HG02852 (cell line): ENCODE results near the gene OR6S1.

Experiments used
- ATAC-seq: cut with Tn5 transposase; IDR thresholded peaks from one replicate; pipeline ENCODE4 v1.9.1; 2021; ENCODE audit warnings: mild to moderate bottlenecking, moderate library complexity; ENCODE audit not compliant: unreplicated experiment

The OR6S1 gene, protein sequence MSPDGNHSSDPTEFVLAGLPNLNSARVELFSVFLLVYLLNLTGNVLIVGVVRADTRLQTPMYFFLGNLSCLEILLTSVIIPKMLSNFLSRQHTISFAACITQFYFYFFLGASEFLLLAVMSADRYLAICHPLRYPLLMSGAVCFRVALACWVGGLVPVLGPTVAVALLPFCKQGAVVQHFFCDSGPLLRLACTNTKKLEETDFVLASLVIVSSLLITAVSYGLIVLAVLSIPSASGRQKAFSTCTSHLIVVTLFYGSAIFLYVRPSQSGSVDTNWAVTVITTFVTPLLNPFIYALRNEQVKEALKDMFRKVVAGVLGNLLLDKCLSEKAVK

DNA sequence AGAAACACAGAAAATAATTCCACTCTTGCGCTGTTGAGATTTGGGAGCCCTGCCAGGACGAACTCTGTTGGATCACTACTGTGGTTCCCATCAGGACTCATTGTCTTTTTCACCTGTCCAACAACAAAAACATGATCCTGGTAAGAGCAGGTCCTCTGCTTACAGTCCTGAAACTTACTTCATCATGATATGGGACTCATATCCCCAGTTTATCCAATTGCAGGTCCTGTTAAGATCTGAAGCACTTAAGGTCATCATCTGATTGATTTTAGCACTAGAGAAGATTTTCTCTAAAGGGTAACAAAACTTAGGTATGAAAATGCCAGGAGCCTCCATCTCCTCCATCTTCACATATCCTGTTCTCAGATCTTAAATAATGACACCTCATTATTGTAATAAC is at the start of gene OR6S1:
Gene OR6S1, minus strand, starts transcription at position 101 of the 400 bp plus-strand sequence. Its CDS starts 0 bp downstream, at position 101.
- no peak for ATAC-seq

DNA sequence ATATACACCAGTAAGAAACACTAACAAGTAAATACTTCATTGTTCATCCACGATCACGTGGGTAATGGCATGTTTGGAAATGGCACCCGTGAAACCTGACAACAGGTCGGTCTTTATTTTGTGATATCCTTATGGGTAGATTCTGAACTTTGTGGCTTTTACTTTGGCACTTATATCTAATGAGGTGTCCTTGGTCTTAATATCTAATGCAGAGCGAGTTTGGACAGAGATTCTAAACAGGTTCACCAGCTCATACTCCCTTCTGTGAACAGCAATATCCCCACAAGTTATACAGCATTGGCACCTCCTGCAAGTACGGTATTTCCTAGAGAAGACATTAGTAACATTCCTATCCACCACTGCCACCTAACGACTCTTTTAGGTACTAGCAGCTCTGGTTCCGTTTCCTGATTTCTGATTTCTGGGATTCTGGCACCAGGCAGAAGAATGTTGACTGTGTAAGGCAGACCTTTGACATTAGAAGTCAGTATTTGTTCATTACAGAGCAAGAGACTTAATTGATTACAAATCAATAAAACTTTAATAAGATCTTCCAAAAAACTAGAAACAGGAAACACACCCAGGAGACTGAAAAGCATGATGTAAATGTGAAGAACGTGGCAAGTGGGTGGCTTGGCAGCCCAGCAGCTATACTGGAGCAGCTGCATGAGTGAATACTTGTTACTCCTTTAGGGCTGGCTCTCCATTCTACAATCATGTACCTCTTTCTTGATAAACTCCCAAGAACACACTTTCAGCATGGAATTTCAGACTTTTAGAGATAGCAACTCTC is 49.6 kb upstream of the OR6S1 start:
- no peak for ATAC-seq

DNA sequence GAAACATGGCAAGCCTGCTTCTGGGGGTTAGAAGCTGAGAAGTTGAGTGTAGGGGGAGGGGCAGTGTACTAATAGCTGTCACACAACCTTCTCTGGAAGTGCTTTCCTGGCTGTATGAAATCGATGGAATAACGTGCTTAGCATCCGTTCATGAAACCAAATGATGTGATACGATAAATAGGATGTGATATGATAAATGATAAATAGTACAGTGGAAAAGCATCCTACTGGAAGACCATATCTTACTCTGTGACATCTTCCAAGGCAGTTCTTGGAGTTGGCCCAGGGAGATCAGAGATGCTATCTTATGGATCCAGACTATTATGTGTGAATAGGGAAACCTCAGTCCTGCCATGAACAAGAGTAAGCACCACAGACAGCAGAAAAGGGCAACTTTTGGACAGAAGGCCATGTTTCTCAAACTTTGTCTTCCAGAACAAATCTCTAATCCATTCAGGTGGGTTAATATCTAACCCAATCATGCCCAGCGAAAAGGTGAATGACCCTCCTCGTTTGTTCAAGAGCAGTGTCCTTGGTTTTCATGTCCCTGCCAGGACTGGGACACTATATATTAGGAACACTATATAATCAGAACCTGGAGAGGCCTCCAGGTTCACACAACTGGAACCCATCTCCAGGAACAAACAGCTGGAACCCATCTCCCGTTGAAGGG is 46.8 kb upstream of the OR6S1 start, which contains the start of gene ANG:
Gene ANG, plus strand, starts transcription at position 598 of the 673 bp plus-strand sequence. CDS start 4,801 bp downstream, outside the sequence.
- ATAC-seq = no peak

DNA sequence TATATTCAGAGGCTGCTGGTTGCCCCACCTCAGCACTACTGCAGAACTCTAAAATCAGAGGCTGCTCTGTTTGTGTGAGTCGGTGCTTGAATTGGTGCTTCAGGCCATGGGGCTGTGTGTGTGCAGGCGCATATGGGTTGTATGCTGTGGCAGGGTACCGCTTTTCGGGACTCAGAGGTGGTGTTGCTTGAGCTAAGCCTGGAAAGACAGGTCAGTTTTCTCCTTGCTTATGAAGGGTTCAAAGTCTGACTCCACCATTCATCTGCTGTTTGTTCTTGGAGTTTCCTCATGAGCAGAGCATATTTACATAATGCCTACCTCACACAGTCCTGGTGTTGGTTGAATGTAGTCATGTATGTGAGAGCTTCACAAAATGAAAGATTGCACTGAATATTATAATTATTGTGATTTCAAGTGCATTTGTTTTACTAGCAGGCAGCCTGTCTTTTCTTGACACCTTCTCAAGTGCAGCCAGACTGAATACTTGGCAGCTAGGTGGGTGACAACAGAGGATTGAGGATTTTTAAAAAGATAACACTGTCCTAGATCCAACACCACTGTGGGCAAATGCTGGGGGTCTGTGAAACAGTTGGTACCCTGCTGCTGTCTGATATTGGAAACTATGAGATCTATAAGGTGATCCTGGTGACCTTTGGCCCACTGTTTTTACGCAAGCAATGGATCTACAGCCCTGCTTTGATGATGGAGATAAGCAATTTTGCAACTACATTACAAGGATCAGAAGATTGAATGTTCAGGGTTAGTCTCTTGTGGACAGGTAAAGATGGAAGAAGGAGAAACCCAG is 46.1 kb upstream of the OR6S1 start:
- ATAC-seq = no peak

DNA sequence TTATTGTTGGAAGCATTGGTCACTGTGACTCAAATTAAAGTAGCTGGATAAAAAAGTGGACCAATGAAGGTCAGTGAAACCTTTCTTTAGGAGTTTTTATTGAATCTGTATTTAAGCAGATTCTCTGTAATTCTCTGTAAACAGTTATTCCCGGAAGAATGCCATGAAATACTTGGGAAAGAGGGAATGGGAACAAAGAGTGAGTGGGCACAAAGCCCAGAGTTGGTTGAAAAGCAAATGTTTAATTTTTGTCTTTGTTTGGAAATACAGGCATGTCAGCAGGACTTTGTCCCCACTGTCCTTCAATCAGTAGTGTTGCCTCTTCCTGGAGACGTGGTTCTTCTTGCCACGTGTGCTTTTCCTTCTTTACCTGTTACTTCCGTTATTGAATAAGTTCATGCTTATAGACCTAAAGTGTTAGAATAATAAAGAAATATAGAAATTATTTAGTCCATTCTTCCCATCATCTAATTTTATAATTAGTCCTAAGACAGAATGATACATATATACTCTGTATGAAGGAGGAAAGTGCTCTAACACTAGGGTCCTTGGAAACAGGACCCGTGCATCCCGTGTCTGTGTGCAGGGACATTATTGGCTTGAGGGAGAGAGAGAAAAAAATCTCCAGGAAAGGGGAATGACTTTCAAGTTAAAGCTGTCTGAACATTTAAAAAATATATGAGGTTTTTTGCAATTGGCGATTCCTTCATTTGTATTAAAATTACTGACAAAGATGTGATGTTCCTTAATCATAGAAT is 45.1 kb upstream of the OR6S1 start:
- ATAC-seq = no peak

DNA sequence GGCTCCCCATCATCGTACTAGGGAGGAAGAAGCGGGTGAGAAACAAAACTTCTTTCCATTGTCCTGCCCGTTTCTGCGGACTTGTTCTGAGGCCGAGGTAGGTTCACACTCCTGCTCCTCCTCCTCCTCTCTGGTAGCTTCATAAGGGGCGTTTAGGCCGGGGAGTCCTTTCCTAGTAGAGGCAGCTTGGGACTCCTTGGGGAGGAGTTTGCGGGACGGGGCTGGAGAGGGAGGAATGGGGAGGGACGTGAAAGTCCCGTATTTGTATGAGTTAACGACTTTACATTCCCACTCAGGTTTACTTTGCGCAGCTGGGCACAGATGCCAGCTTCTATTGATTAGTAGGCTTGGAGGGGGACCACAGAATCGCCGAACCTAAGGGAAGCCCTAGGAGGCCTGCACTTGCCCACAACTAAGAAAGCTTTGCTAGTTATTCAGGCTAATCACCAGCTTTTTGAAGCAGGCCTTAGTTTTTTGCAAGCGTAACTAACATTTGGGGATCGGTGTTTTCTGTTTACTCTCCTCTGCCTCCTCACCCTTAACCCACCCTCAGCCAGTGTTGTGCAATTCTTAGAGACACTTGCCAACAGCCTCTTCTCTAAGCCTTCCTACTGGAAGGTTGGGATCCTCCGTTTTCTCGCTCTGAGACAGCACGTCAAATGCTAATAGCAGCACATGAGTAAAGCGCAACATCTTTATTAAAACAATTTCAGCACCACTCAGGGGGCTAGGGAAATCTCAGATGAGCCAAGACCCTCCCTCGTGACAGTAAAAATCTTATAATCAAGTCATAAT is 43.4 kb upstream of the OR6S1 start:
- ATAC-seq = no peak

DNA sequence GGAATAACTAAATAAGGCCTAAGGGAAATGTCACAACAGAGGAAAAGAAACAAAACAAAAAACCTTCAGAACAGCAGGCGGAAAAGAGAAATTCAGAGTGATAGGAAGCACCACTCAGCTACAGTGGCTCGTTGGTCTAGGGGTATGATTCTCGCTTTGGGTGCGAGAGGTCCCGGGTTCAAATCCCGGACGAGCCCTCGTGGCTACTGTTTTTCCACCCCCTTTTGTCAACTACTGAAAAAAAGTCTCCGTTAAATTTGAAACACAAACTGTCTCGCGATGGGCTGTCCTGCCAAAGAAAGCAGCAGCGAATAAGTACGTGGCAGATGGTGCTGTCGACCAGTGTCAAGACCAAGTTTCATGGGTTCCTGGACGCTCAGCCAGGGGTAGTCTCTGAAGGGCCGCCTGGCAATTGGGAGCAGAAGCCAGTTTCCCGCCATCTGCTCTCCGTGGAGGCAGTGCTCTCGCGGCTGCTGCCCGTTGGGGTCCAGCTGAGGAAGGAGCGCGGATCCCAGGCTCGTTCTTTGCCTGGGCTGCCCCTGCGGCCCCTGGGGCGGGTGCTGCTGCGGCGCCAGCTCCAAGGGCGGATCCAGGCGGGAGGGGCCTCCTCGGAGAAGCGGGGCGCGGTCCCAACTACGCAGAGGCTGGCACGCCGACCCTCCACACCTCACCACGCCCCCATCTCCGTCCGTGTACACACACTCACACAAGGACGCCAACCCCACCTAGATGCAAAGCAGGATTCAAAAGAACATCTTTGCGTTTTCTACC is 42.6 kb upstream of the OR6S1 start, which contains the start of gene RNASE4:
Gene RNASE4, plus strand, starts transcription at position 670 of the 771 bp plus-strand sequence. CDS start 14,812 bp downstream, outside the sequence.
- peak; percentile 24 for ATAC-seq

DNA sequence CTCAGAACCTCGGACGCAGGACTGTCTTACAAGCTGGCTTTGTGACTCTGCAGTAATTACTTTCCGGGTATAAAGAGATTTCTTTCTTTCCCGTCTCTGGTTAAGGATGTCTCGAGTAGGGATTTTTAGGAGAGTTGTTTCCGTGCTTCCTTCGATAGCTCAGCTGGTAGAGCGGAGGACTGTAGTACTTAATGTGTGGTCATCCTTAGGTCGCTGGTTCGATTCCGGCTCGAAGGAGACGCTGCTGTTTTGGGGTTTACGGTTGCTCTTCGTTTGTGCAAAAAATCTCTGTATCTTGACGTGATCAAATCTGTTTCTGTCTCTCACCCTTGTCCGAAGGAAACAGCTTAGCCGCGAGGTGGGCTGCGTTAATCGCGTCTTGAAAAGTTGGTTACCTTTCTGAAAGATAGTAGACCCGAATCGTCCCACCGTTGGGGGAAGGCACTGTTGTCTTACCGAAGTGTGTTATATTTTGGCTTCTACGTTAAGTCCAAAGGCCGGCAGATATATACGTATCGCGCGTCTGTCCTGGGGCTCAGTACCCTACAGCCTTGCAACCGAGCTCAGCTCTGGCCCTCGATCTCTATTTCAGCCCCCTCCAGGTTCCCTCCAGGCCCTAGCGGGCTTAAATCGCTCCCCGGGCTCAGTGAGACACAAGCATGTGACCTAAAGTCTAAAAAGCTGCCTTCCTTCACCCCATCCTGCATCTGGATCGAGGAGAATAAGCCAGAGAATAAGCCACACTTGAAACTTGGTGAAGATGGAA is 41.8 kb upstream of the OR6S1 start:
- ATAC-seq = peak; percentile 28

DNA sequence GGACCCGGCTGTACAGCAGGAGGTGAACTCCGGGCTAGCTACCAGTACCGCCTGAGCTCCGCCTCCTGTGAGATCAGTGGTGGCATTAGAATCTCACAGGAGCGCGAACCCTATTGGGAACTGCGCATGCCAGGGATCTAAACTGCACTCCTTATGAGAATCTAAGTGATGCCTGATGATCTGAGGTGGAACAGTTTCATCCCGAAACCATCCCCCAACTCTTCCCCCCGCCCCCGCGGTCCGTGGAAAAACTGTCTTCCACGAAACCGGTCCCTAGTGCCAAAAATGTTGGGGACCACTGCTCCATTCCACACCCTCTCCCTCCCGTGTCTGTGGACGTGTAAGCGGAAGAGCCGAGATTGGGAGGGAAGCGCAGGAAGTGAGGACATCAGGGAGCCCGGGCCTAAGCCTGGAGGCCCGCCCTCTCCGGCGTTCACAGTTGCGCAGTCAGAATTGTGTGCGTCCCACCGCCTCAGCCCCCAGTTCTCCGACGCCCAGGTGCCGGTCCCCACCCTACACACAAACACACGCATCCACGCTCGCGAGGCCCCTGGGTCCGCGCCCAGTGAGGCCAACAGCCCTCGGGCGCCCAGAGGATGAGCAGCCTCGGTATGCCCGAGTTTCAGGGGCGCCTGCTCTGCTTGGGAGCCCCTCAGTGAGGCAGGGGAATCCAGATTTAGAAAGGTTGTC is 41.1 kb upstream of the OR6S1 start:
- ATAC-seq = peak; percentile 45

DNA sequence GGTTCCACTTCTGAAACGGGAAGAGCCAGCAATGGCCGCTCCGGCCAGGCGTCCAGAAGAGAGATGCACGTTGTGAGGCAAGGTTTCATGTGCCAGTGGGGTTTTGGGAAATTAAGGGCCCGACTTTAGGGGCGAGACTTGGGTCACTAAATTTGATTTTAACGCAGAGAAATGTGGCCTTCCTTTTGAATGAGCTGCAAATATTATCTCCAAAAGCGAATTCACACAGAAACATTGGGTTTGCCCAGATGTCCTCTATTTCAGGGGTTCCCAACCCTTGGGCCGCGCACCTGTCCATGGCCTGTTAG is 40.6 kb upstream of the OR6S1 start:
- ATAC-seq = no peak

DNA sequence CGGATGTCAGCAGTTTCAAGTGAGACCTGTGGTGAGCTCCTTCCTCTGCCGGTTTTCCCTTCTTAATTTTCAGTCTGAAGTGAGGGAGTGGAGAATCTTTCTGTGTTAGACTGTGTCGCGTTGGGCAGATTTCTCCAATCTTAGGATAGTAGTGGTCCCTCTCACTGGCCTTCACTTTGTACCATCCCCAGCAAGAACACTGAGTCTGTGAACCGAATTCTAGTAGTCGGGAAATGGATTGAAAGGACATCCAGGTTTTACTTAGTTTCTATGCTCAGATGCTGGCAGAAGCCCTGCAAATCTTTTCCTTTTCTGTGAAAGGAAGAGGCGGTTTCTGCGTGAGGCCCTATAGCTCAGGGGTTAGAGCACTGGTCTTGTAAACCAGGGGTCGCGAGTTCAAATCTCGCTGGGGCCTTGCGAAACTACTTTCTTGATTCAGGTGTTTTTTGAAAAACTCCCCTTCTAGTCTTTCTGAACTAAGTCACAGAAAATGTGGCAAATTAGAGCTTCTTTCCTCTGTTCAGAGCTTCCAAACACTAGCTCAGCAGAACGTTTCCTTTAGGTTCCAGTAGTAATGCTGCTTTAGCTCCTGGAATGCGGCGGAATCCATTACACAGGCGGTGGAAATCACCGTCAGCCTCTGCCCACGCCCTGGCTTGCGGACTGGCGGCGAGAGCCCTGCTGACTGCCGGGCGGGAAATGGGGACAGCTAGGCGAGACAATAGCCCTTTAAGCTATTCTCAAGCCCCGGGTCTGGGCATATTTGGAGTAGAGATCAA is 40.0 kb upstream of the OR6S1 start:
- peak; percentile 22 for ATAC-seq

DNA sequence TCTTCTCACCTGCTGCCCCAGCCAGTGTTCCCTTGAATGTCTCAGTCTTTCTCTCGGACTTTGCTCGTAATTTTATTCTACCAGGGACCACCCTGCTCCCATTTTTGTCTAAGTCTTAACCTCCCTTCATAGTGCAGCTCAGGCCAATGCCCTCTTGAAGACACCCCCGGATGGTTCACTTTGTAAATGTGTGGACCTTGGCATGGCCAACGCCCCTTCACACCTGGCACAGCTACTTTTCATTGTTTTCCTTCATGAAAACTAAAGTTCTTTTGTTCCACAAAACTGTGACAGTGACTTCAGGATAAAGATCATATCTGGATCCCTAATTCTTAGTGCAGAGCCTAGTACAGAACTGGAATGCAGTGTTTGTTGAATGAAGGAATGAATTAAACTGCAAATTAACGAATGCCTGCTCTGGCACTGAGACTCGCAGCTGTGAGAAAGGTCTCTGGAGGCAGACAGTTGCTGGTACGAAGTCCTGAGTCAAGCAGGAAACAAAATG is 39.4 kb upstream of the OR6S1 start:
- peak; percentile 26 for ATAC-seq

DNA sequence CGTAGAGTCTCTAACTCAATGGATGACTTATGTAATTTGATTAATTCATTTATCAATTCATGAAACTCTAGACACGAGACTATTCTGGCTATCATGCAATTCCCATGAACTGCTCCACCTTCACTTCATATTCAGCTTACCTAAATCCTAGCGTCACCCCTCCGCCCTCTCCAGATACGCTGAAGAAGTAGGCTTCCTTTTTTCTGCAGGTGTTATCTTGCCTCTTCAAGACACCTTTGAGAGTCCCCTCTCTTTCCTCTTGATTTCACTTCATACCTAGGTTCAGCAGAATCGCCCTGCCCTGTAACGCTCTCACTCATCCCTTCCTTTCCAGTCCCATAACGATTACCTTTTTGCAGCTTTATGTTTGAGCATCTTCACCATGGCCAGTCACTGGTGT is 38.9 kb upstream of the OR6S1 start:
- no peak for ATAC-seq

DNA sequence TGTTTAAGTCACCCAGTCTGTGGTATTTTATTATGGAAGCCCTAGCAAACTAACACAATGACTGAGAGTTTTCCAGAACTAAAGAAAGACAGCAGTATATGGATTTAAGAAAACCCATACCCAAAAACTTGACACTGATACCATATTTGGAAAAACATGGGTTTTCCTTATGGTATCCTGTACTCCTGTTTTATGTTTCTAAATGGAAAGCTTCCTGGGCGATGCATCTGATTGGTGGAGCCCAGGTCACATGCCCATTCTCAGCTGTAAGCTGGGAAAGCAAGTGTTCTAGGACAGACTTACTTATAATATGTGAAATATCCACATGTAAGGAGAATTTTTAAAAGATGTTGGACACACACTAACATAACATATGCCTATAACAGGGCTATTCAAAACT is 38.4 kb upstream of the OR6S1 start:
- no peak for ATAC-seq

DNA sequence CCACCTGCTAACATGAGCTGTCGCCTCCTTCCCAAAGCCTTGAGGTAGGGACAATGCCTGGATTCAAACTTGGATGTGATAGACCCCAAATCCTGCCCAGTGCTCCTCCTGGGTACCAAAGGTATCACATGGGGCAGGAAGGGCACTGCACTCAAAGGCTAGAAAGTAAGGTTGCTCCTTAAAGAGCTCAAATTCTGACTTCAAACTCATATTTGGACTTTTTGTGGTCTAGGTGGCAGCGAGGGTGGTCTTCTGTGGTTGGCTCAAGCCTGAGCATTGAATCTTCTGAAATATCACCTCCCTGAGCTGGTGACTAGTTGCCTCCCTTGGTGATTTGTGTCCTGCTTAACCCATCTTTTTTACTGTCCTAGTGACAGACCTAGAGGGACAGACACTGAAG is 34.6 kb upstream of the OR6S1 start:
- no peak for ATAC-seq

DNA sequence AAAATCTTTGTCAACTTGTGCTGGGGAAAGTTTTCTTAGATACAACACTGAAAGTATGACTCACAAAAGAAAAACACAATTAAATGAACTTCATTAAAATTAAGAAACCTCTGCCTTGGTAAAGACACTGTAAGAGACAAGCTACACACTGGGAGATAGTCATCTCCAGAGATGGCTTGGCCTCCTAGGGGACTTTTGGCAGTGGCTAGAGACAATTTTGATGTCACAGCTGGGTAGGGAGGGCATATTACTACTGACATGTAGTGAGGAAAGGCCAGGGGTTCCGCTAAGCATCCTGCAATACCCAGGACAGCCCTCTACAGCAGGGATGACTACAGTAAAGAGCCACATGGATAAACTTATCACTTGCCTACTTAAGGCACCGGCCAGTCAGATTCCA is 34.2 kb upstream of the OR6S1 start:
- peak; percentile 62 for ATAC-seq
